CD4-positive, alpha-beta T cell treated with Interleukin-17A for 1 hour (primary cell): ENCODE results near the gene MCF2L2.
A peak's percentile ranks its signal among the peaks of the same experiment; 100 is the strongest.
"Not testable (repeated sequence)": the region's sequence is repeated elsewhere in the genome, so short reads cannot be mapped to it uniquely, and the experiment has no call there.

Experiments used
- DNase-seq: peaks from one replicate; pipeline ENCODE4 v3.0.0-alpha.2; 2020

The MCF2L2 gene

GRCh38 chr3:183443395-183444385 is 15.3 kb upstream of the MCF2L2 start:
- no peak for DNase-seq

GRCh38 chr3:183442994-183443393 is 14.6 kb upstream of the MCF2L2 start:
- no peak for DNase-seq

GRCh38 chr3:183440521-183440920 is 12.1 kb upstream of the MCF2L2 start:
- DNase-seq = not testable (repeated sequence)

GRCh38 chr3:183439515-183439914 is 11.1 kb upstream of the MCF2L2 start:
- DNase-seq = no peak

GRCh38 chr3:183438735-183439134 is 10.3 kb upstream of the MCF2L2 start:
- no peak for DNase-seq

GRCh38 chr3:183437666-183438564 is 9.5 kb upstream of the MCF2L2 start:
- no peak for DNase-seq

GRCh38 chr3:183437061-183437460 is 8.6 kb upstream of the MCF2L2 start:
- no peak for DNase-seq

- DNase-seq = peak; percentile 10
Observed at GRCh38 chr3:183435661-183436060, 7.2 kb upstream of the MCF2L2 start.

GRCh38 chr3:183434992-183435391 is 6.6 kb upstream of the MCF2L2 start:
- DNase-seq = no peak

- DNase-seq = no peak
Observed at GRCh38 chr3:183434503-183434902, 6.1 kb upstream of the MCF2L2 start.

- peak; percentile 17 for DNase-seq
Observed at GRCh38 chr3:183430325-183430957, 2.0 kb upstream of the MCF2L2 start.

GRCh38 chr3:183427876-183428446 is 458 bp downstream of the MCF2L2 start:
- peak; percentile 35 for DNase-seq

- DNase-seq = no peak
Observed at GRCh38 chr3:183427196-183427875, 1.1 kb downstream of the MCF2L2 start.

- DNase-seq = not testable (repeated sequence)
Observed at GRCh38 chr3:183418807-183419206, 9.6 kb downstream of the MCF2L2 start.

GRCh38 chr3:183411216-183411922 is 17.1 kb downstream of the MCF2L2 start:
- no peak for DNase-seq

- no peak for DNase-seq
Observed at GRCh38 chr3:183410759-183411158, 17.7 kb downstream of the MCF2L2 start.

GRCh38 chr3:183410280-183410679 is 18.1 kb downstream of the MCF2L2 start:
- no peak for DNase-seq

GRCh38 chr3:183409219-183409618 is 19.2 kb downstream of the MCF2L2 start:
- no peak for DNase-seq

GRCh38 chr3:183401678-183402077 is 26.7 kb downstream of the MCF2L2 start:
- DNase-seq = no peak

- no peak for DNase-seq
Observed at GRCh38 chr3:183400352-183400751, 28.1 kb downstream of the MCF2L2 start.

- no peak for DNase-seq
Observed at GRCh38 chr3:183396662-183397391, 31.6 kb downstream of the MCF2L2 start.
